NCI-H1436 treated with DMSO at 0.1 percent for 48 hours (cell line): ENCODE results near the gene GRB2.
"Not testable (repeated sequence)": the region's sequence is repeated elsewhere in the genome, so short reads cannot be mapped to it uniquely, and the experiment has no call there.

Source experiments
- DNase-seq: peaks from one replicate; lab custom pipeline; 2025; lab: John Stamatoyannopoulos, UW

The GRB2 gene

DNA sequence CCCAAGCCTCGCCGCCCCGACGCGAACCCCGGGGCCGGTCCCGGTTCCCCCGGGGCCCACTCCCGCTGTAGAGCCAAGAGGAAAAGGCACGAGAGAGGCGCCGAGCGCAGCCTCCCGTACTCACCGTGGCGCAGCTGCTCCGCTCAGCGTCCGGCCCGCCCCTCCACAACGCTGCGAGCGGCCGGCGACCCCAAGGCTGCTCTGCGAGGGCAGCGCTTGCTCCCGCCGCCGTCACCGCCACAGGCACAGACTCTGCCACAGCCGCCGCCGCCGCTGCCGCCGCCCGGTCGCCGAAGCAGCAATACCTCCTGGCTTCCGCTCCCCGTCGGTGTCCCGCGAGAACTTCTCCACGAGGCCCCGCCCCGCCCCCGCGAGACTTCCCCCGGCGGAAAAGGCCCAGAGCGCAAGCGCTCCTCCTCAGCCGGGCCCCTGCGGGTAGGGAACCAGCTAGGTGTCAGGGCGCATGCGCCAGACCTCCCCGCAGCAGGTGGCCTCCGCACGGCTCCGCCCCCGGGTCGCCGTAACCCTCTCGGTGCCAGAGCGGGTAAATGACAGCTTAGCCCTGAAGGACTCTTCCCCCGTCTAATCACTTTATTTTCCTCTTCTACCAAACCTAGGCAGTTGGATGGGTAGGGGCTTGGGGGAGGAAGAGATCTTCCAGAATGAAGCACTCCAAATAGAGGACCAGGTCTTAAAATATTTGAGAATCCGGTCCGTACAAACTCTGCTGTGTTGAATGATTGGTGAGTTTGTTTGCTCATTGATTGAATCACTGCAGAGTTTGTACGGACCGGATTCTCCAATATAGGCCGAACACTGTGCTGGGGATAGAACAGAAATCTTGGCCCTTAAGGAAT lies at the start of gene GRB2:
Gene GRB2, minus strand, starts transcription at position 314 of the 857 bp plus-strand sequence. CDS start 12,050 bp downstream, outside the sequence.
- peak; percentile 92 for DNase-seq

DNA sequence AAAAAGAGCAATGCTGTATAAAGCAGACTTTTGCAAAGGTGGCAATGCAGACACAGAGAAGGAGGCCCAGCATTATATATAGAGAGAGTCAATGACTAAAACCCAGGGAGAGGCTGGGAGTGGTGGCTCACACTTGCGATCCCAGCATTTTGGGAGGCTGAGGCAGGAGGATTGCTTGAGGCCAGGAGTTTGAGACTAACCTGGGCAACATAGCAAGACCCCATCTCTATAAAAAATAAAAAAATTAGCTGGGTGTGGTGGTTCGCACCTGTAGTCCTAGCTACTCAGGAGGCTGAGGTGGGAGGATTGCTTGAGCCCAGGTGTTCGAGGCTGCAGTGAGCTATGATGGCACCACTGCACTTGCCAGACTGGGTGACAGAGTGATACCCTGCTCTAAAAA lies 49.2 kb upstream of the GRB2 start:
- not testable (repeated sequence) for DNase-seq

DNA sequence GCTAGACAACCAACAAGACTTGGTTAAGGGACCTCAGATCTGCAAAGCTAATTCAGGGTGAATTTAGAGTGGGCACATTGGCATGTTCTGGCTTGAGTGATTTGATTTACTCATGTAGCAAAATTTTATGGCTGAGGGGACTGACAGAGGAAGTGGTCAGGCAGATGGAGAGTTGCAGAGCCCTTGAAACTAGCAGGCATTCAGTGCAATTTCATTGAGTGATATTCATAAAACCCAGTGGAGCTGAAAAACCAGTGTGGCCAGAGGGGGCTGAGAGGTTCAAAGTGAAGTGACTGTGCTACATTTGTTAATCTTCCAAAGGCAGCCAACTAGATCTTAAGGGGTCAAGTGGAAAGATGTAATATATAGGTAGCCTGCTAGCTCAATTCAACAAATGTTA lies 48.7 kb upstream of the GRB2 start:
- no peak for DNase-seq

DNA sequence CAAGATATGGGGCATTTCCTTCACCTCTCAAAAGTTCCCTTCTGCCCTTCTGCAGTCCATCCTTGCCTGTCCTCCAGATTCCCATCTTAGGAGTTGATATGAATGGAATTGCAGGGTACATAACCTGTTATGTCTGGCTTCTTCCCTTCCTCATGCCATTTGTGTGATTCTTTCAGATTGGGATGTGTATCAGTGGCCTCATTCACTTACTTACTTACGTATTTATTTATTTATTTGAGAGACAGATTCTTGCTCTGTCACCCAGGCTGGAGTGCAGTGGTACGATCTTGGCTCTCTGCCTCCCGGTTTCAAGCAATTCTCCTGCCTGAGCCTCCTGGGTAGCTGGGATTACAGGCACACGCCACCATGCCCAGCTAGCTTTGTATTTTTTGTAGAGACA lies 44.8 kb upstream of the GRB2 start:
- no peak for DNase-seq

DNA sequence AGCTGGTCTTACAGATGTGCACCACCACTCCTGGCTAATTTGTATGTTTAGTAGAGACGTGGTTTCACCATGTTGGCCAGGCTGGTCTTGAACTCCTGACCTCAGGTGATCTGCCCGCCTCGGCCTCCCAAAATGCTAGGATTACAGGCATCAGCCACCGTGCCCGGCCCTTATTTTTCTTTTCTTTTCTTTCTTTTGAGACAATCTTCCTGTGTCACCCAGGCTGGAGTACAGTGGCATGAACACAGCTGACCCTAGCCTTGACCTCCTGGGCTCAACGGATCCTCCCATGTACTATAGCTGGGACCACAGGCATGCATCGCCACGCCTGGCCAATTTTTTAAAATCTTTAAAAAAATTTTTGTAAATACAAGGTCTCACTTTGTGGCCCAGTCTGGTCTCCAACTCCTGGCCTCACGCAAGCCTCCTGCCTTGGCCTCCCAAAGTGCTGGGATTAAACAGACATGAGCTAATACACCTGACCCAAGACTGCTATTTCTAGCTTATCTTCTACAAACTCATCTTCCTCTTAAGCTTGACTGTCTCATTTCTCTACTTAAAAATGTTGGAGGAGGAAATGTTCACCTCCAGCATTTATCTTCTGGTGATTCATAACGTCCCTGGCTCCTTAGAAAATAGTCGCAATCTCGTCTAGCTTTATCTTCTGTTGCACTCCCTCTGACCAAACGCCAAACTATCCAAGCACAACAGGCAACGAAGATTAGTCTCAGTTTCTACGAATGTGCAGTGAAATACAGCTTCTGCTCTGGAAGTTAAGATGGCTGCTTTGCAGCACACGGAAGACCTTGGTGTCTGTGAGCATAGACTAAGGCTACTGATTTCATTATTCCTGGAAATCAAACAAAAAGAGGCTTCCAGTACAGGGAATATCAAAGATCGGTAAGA lies 42.7 kb upstream of the GRB2 start:
- no peak for DNase-seq

DNA sequence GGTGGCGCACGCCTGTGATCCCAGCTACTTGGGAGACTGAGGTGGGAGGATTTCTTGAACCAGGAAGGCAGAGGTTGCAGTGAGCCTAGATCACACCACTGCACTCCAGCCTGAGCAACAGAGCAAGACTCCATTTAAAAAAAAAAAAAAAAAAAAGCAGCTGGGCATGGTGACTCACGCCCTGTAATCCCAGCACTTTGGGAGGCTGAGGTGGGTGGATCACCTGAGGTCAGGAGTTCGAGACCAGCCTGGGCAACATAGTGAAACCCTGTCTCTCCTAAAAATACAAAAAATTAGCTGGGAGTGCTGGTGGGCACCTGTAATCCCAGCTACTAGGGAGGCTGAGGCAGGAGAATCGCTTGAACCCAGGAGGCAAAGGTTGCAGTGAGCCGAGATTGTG lies 40.4 kb upstream of the GRB2 start:
- not testable (repeated sequence) for DNase-seq

DNA sequence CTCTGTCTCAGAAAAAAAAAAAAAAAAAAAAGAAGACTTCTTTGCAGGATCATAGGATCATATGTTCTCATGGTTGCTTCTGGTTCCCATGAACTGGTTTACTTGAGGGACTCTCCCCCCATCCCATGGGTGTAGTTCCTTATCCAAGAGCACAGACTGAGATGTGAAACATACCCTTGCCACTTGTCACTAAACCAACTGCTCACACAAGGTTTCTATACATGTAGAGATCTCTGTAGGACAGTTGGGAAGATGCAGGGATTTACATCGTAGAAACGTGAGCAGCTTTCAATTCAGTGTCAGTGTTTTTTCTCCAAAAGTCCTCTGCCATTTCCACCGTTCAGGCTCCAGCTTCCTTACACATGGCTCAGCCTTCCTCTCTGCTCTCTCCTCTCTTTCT lies 39.8 kb upstream of the GRB2 start:
- no peak for DNase-seq

DNA sequence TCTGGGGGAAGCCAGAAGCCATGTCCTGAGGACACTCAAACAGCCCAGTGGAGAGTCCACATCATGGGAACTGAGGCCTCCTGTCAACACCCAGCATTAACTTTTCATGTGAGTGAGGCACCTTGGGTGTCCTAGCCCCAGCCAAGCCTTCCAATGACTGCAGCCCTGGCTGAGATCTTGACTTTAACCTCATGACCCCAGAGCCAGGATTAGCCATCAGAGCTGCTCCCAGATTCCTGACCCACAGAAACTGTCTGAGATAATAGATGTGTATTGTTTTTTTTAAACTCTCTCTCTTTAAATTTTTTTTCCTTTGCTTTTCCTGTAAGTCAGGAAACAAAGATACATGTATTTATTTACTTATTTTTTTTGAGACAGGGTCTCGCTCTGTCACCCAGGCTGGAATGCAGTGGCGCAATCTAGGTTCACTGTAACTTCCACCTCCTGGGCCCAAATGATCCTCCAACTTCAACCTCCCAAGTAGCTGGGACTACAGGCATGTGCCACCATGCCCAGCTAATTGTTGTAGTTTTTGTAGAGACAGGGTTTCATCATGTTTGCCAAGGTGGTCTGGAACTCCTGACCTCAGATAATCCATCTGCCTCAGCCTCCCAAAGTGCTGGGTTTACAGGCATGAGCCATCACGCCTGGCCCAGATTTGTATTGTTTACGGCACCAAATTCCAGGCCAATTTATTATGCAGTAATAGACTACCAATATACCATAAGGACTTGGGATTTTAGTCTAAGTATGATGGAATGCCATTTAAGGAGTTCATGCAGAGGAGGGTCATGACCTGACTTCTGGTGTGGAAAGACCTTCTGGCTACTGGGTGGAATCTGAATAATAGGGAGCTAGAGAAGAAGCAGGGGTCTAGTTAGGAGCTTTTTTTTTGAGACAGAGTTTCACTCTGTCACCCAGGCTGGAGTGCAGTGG lies 37.0 kb upstream of the GRB2 start:
- DNase-seq, result no peak

DNA sequence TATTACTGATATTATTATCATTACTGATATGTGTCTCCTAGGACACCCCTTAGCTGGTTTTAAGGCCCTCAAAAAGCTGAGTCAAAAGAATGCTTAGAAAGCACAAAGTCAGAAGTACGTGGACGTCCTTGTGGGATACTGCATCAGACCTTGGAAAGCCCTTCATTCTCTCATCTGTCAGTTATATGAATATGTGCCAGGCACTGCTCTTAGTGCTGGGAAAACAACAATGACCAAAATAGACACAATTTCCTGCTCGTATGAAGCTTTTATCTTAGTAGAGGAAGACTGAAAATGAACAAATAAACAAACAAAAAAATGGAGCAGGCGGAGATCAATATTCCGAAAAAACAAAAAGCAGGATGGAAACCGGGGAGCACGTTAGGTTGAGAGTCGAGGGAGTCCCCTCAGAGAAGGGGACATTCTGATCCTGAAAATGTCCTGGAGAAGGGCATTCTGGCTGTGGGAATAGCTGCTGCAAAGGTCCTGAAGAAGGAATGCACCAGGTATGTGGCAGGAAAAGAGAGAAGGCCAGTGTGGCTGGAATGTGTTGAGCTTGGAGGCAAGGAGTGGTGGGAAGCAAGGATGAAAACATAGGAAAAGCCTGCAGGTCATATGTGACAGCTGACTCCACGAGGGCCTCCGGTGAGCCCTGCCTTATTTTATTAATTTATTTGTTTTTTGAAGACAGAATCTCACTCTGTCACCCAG lies 35.4 kb upstream of the GRB2 start:
- no peak for DNase-seq

DNA sequence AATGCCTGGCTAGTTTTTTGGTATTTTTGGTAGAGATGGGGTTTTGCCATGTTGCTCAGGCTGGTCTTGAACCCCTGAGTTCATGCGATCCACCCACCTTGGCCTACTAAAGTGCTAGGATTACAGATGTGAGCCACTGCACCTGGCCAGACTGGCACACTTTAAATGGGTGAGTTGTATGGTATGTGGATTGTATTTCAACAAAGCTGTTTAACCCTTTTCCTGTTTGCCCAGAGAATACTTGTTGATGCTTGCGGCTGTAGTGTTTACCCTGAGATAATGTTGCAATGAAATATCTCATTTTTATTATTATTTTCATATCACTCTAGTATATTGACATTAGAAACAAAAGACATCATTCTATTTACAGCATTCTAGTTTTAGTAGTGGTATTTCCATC lies 33.8 kb upstream of the GRB2 start:
- DNase-seq, result no peak

DNA sequence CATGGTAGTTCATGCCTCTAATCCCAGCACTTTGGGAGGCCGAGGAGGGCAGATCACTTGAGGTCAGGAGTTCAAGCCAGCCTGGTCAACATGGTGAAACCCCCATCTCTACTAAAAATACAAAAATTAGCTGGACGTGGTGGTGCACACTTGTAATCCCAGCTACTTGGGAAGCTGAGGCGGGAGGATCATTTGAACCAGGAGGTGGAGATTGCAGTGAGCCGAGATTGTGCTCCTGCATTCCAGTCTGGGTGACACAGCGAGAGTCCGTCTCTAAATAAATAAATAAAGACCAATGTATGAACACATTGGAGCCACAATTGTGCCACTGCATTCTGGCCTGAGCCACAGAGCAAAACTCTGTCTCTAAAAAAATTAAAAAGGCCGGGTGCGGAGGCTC lies 31.9 kb upstream of the GRB2 start:
- not testable (repeated sequence) for DNase-seq

DNA sequence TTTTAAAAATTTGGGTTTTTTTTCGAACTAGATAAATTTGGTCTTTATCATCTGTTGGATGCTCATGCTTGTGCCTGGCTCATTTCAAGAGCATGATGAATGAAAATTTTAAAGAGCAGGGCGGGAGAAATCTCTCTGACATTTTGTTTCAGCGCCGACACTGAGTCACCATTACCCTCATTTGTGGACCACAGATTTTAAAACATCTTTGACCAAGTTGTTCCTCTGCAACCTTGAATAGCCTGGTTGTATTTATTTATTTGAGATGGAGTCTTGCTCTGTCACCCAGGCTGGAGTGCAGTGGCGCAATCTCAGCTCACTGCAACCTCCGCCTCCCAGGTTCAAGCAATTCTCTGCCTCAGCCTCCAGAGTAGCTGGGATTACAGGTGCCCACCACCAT lies 29.0 kb upstream of the GRB2 start:
- not testable (repeated sequence) for DNase-seq

DNA sequence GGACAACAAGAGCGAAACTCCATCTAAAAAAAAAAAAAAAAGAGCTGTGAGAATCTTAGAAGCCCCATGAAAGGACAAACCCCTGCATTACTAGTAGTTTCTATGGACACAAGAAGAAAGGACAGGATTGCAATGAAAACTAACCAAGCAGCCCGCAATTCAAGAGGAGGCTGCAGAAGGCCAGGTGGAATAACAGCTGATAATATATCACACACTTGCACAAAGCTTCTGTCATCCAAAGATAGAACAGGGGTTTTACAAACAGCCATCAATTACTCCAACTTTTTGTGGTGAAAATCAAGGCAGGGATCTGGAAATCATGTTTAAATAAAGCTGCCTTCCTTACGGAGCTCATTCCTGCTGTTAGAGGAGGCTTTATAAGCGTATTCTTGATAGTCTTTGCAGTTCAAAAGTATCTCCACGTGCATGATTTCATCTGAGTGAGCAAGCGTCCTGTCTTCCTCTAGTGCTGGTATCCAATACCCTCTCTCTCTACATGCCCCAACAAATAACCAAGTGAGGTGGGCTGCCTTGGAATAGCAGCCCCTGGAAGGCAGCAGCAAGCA lies 27.8 kb upstream of the GRB2 start:
- DNase-seq, result no peak

DNA sequence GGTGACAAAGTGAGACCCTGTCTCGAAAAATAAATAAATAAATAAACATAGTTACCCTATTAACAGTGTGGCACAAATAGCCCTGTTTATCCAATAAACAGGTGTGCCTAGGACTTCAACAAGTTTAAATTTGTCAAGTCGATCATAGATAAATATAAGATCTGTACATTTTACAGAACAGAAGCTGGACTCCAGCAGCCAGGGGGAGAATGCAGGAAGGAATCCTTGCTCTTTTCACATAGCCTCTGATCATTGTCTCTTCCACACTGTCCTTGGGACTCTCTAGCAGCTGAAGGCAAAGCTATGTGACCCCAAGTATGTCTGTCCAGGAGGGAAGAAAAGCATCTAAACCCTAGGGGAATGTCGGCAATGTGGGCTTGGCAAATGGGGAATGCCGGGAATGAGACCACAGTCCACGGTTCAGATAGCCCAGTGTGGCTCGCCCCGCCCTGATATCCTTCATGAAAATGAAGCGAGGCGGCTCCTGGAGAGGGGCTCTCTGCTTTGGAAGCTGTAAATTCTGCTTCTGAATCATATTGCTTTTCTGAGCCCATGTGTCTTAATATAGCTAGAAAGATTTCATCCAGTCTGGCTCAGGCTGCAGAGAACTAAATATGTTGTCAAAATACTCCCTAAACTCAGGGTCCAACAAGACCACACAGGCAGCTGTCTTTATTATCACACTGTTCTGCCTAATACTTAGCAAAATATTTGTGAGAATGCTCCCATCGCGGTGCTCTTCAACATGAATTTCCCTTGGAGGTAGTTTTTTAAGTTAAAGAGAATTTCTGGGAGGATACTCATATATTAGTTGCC lies 24.9 kb upstream of the GRB2 start:
- DNase-seq, result no peak

DNA sequence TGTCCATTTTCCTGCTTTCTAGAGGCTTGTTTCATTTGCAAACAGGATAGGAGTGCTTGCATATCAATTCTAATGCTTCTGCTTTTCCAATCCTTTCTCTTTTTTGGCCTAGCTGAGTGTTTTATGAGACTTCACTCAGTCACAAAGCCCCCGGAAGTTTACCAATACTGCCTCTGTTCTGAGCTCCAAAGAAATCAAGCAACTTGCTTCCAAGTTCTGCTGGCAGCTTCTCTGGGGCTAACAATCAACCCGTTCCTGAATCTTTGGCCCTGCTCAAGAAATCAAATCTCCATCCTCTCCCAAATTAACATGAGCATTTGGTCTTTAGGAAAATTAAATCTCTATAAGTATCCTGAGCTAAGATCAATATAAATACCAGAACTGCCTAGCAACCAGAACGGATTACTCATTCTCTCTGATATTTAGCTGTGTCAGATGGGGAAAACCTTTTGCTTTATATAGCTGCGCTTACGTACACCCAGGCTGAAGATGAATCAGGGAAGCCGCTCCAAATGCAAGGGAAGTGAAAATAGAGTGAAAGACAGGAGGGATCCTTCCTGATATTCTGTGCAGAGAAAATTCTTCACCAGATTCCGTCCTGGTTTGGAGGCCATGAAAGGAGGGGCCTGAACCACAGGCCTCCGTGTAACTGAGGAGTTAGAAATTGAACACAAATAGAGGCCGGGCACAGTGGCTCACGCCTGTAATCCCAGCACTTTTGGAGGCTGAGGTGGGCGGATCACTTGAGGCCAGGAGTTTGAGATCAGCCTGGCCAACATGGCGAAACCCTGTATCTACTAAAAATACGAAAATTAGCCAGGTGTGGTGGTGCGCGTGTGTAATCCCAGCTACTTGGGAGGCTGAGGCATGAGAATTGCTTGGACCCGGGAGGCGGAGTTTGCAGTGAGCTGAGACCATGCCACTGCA lies 23.3 kb upstream of the GRB2 start:
- DNase-seq, result no peak

DNA sequence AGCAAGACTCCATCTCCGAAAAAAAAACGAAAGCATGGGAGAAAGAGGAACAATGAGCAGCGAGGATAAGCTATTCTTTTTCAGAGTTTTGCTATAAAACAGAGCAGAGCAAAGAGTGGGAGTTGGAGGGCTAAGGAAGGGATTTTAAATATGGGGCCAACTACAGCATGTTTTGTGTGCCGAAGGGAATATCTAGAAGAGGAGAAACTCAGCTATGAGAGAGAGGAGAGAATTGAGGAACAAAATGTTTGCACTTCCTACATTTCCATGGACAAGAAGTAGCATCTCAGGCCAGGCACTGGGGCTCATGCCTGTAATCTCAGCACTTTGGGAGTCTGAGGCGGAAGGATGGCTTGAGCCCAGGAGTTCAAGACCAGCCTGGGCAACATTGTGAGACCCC lies 13.1 kb upstream of the GRB2 start:
- DNase-seq, result no peak

DNA sequence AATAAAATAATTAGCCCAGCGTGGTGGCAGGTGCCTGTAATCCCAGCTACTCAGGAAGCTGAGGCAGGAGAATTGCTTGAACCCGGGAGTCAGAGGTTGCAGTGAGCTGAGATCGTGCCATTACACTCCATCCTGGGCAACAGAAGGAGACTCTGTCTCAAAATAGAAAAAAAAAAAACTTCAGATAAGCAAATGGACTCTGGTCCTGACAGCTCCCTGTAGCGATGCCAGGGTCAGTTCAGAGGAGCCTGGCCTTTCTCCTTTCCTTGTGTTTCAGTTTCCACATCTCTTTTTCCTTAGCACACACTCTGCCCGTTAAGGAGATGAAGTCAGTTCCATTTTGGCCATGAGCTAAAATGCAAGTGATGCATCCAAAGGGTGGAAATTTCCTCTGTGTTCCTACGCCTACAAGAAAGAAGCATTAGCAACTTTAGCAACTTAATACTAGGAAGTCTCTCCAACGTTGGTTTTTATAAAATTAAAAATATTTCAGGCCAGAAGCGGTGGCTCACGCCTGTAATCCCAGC lies 11.6 kb upstream of the GRB2 start:
- DNase-seq, result no peak

DNA sequence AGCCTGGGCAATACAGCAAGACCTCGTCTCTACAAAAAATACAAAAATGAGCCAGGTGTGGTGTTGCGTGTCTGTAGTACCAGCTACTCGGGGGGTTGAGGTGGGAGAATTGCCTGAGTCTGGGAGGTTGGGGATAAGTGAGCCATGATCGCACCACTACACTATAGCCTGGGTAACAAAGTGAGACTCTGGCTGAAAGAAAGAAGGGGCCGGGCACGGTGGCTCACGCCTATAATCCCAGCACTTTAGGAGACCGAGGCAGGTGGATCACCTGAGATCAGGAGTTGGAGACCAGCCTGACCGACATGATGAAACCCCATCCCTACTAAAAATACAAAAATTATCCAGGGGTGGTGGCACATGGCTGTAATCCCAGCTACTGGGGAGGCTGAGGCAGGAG lies 10.5 kb upstream of the GRB2 start:
- no peak for DNase-seq

DNA sequence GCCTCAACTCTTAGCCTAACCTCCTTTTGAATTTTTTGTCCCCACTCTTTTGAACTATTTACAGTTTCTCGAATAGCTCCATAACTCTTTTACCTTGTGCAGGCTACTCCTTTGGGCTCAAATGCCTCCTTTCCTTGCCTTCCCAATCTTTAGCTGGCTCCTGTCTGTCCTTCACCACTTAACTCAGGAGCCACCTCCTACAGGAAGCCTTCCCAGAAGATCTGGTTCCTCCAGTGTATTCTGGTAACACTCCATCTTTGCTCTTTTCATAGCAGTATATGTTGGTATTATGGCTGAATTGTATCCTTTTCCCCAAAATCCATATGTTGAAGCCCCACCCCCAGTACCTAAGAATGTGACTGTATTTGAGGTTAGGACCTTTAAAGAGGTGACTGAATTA lies 9.0 kb upstream of the GRB2 start:
- DNase-seq, result no peak
